Neuron (in vitro differentiated cells): ENCODE measurements around the gene CD74.
"Not testable (repeated sequence)": the region's sequence is repeated elsewhere in the genome, so short reads cannot be mapped to it uniquely, and the experiment has no call there.

Source experiments
- H2AFZ ChIP-seq: one replicate; pipeline ENCODE4 v1.6.1; 2013; ENCODE audit warnings: low read depth, mild to moderate bottlenecking, inconsistent platforms, low read length, moderate library complexity
- H3K27me3 ChIP-seq: one replicate; pipeline ENCODE4 v1.6.1; 2013; ENCODE audit warnings: low read length; ENCODE audit not compliant: insufficient read depth
- H3K36me3 ChIP-seq: one replicate; pipeline ENCODE4 v1.6.1; 2013; ENCODE audit warnings: low read length; ENCODE audit not compliant: insufficient read depth
- H3K4me1 ChIP-seq: one replicate; pipeline ENCODE4 v1.6.1; 2013; ENCODE audit warnings: low read length; ENCODE audit not compliant: insufficient read depth
- H3K4me3 ChIP-seq: 2 replicates; pipeline ENCODE4 v1.5.1; 2013; ENCODE audit warnings: mild to moderate bottlenecking, low read length, moderate library complexity
- H3K9me3 ChIP-seq: one replicate; pipeline ENCODE4 v1.6.1; 2013; ENCODE audit warnings: low read length

The CD74 gene

GRCh38 chr5:150431574-150431973, 18.9 kb upstream of the CD74 start:
- H3K4me1 ChIP-seq, result peaks cover 4% of the 10 kb centered on the region
- H3K27me3 ChIP-seq, result no peaks in the 10 kb centered on the region
- H3K9me3 ChIP-seq, result no peaks in the 10 kb centered on the region
- no peak overlapping the region for H2AFZ ChIP-seq
- no peaks in the 10 kb centered on the region for H3K36me3 ChIP-seq
- H3K4me3 ChIP-seq, result no peak overlapping the region

GRCh38 chr5:150431048-150431447, 18.3 kb upstream of the CD74 start:
- H3K9me3 ChIP-seq, result no peaks in the 10 kb centered on the region
- peaks cover 4% of the 10 kb centered on the region for H3K4me1 ChIP-seq
- H3K36me3 ChIP-seq, result no peaks in the 10 kb centered on the region
- H2AFZ ChIP-seq, result no peak overlapping the region
- H3K27me3 ChIP-seq, result no peaks in the 10 kb centered on the region
- H3K4me3 ChIP-seq, result no peak overlapping the region

- no peaks in the 10 kb centered on the region for H3K9me3 ChIP-seq
- no peak overlapping the region for H2AFZ ChIP-seq
- peaks cover 4% of the 10 kb centered on the region for H3K4me1 ChIP-seq
- no peaks in the 10 kb centered on the region for H3K36me3 ChIP-seq
- no peak overlapping the region for H3K4me3 ChIP-seq
- H3K27me3 ChIP-seq, result no peaks in the 10 kb centered on the region
Measured at GRCh38 chr5:150429410-150429873, 16.7 kb upstream of the CD74 start.

GRCh38 chr5:150428978-150429377, 16.3 kb upstream of the CD74 start:
- Histone ChIP-seq H3K4me1 (peaks cover 4% of the 10 kb centered on the region), H3K9me3 (no peaks in the 10 kb centered on the region), H3K36me3 (no peaks in the 10 kb centered on the region), H3K4me3 (no peak overlapping the region), H3K27me3 (no peaks in the 10 kb centered on the region), H2AFZ (no peak overlapping the region)

GRCh38 chr5:150428106-150428876, 15.6 kb upstream of the CD74 start:
- H3K27me3 ChIP-seq, result no peaks in the 10 kb centered on the region
- no peaks in the 10 kb centered on the region for H3K36me3 ChIP-seq
- H3K4me1 ChIP-seq, result peaks cover 4% of the 10 kb centered on the region
- no peak overlapping the region for H3K4me3 ChIP-seq
- H3K9me3 ChIP-seq, result no peaks in the 10 kb centered on the region
- no peak overlapping the region for H2AFZ ChIP-seq

- not testable (repeated sequence) for H3K36me3 ChIP-seq, H3K9me3 ChIP-seq, H3K4me1 ChIP-seq, H3K27me3 ChIP-seq, H3K4me3 ChIP-seq, H2AFZ ChIP-seq
Measured at GRCh38 chr5:150426165-150426564, 13.5 kb upstream of the CD74 start.

- no peaks in the 10 kb centered on the region for H3K4me1 ChIP-seq
- H3K27me3 ChIP-seq, result no peaks in the 10 kb centered on the region
- H3K9me3 ChIP-seq, result no peaks in the 10 kb centered on the region
- no peaks in the 10 kb centered on the region for H3K36me3 ChIP-seq
- no peak overlapping the region for H2AFZ ChIP-seq
- no peak overlapping the region for H3K4me3 ChIP-seq
Measured at GRCh38 chr5:150422758-150423157, 10.0 kb upstream of the CD74 start.

- H3K4me1 ChIP-seq, result no peaks in the 10 kb centered on the region
- no peak overlapping the region for H2AFZ ChIP-seq
- H3K9me3 ChIP-seq, result no peaks in the 10 kb centered on the region
- H3K36me3 ChIP-seq, result no peaks in the 10 kb centered on the region
- H3K4me3 ChIP-seq, result no peak overlapping the region
- H3K27me3 ChIP-seq, result no peaks in the 10 kb centered on the region
Measured at GRCh38 chr5:150422075-150422474, 9.4 kb upstream of the CD74 start.

GRCh38 chr5:150419630-150420270, 7.0 kb upstream of the CD74 start:
- no peak overlapping the region for H3K4me3 ChIP-seq
- no peaks in the 10 kb centered on the region for H3K9me3 ChIP-seq
- H3K4me1 ChIP-seq, result no peaks in the 10 kb centered on the region
- H3K27me3 ChIP-seq, result no peaks in the 10 kb centered on the region
- H2AFZ ChIP-seq, result no peak overlapping the region
- no peaks in the 10 kb centered on the region for H3K36me3 ChIP-seq

GRCh38 chr5:150413902-150414790, 1.4 kb upstream of the CD74 start:
- H3K27me3 ChIP-seq, H3K36me3 ChIP-seq, H2AFZ ChIP-seq, H3K4me3 ChIP-seq, H3K9me3 ChIP-seq: not testable (repeated sequence)
- H3K4me1 ChIP-seq, result peaks cover 15% of the 10 kb centered on the region

GRCh38 chr5:150413176-150413901, 629 bp upstream of the CD74 start:
- Histone ChIP-seq H3K4me3 (no peak overlapping the region), H3K4me1 (peaks cover 15% of the 10 kb centered on the region), H2AFZ (no peak overlapping the region), H3K9me3 (no peaks in the 10 kb centered on the region), H3K27me3 (no peaks in the 10 kb centered on the region), H3K36me3 (no peaks in the 10 kb centered on the region)

GRCh38 chr5:150411245-150411979, 1.3 kb downstream of the CD74 start:
- no peaks in the 10 kb centered on the region for H3K36me3 ChIP-seq
- no peaks in the 10 kb centered on the region for H3K9me3 ChIP-seq
- H3K4me1 ChIP-seq, result peaks cover 15% of the 10 kb centered on the region
- no peaks in the 10 kb centered on the region for H3K27me3 ChIP-seq
- H2AFZ ChIP-seq, result no peak overlapping the region
- H3K4me3 ChIP-seq, result no peak overlapping the region
